ENCODE measurements around the gene BPIFA1. TPM values are rescaled to one million over a fixed set of nuclear protein-coding genes. Genes with fewer than 3 reads are reported as not detected.

The BPIFA1 gene
- total and polyA plus RNA-seq, 9 donors: not detected

DNA sequence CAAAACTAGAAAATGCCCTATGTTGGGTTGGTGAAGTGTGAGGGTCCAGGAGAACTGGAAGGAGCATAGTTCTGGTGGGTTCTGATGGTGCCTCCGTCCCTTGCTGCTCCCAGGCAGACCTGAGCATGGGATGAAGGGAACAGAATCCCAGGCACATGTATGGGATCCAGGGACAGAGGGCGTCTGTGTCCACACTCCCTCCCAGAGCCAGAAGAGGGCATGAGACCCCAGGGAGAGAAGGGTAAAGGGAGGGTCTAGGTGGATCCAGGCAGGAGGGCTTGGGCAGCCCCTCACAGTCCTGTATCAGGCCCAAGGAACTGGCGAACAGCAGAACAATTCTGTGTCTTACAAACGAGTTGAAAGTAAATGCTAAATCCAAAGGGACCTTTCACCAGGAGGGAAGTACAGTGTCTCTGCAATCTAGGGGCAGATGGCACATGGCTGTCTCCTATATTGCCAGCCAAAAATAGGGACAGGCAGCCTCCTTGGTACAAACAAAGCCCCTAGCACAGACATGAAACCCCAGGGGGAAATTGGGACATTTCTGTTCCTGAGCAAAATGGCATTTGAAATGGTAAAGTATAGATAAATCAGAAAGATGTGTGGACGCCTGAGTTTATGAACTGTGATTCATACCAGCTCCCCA is 2.5 kb upstream of the BPIFA1 start:
- Histone ChIP-seq H3K9me3 (no peaks in the 10 kb centered on the region), H3K27me3 (no peaks in the 10 kb centered on the region), H3K4me1 (ENCODE audit: insufficient read depth) (no peaks in the 10 kb centered on the region), H3K4me3 (no peak overlapping the region), H3K27ac (no peak overlapping the region), H3K36me3 (no peaks in the 10 kb centered on the region)
- TF ChIP-seq POLR2A (IDR thresholded peaks at IDR 0.05): no peak
- TF ChIP-seq, protein P1, sequence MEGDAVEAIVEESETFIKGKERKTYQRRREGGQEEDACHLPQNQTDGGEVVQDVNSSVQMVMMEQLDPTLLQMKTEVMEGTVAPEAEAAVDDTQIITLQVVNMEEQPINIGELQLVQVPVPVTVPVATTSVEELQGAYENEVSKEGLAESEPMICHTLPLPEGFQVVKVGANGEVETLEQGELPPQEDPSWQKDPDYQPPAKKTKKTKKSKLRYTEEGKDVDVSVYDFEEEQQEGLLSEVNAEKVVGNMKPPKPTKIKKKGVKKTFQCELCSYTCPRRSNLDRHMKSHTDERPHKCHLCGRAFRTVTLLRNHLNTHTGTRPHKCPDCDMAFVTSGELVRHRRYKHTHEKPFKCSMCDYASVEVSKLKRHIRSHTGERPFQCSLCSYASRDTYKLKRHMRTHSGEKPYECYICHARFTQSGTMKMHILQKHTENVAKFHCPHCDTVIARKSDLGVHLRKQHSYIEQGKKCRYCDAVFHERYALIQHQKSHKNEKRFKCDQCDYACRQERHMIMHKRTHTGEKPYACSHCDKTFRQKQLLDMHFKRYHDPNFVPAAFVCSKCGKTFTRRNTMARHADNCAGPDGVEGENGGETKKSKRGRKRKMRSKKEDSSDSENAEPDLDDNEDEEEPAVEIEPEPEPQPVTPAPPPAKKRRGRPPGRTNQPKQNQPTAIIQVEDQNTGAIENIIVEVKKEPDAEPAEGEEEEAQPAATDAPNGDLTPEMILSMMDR (IDR thresholded peaks at IDR 0.05): no peak
- 22 to 24% (median 22%) methylated on average over 5 of the region's 5 CpGs for WGBS, 3 donors
- DNase-seq: no peak
- intact Hi-C loops (cut with DNase I): no loop called here

DNA sequence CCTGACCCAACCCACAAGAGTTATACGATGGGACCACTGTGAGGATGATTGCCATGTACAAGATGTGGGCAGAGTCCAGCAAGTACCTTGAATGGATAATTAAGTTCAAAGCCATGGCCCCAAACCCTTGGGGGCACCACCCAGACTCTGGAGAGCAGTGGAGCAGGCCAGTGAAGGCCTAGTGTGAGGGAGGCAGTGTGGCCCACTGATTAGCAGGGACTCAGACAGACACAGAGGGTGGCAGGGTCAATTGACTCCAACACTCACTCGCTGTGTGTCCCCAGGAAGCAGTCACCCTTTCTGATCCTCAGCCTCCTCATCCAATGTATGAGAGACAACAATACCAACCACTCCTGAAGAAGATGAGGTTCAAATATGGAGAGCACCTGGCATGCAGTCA is 1.7 kb upstream of the BPIFA1 start:
- 88 to 98% (median 91%) methylated on average over 2 of the region's 2 CpGs for WGBS, 3 donors
- TF ChIP-seq EP300 (IDR thresholded peaks at IDR 0.05): no peak
- no peaks in the 10 kb centered on the region for H3K27me3 ChIP-seq

DNA sequence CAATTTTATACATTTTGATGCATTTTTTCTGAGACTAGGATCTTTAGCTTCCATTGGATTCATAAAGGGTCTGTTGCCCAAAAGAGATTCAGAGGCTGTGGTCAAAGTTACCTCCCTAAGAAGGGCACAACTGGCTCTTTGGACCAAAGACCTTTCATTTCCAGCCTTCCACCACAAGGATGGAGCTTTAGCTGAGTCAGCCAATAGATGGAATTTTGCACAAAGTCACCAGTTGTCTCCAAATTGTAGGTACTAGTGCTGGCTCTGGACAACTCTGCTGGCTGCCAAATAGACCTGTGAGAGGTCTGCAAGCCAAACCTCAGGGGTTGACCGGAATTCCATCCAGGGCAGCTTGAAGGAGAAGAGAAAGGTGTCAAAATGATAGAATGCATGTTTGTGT is 555 bp downstream of the BPIFA1 start:
- no peak overlapping the region for H3K27ac ChIP-seq
- WGBS, 3 donors: 52 to 88% (median 55%) methylated on average over 1 of the region's 1 CpG
- no peak for DNase-seq
- H3K9me3 ChIP-seq: no peaks in the 10 kb centered on the region
- no peaks in the 10 kb centered on the region for H3K27me3 ChIP-seq
- H3K4me1 ChIP-seq (ENCODE audit: insufficient read depth): no peaks in the 10 kb centered on the region
- TF ChIP-seq, protein P1 (IDR thresholded peaks at IDR 0.05): no peak
- TF ChIP-seq EP300 (IDR thresholded peaks at IDR 0.05) (no peak), POLR2A (IDR thresholded peaks at IDR 0.05) (no peak)
- no peak overlapping the region for H3K4me3 ChIP-seq
- H3K36me3 ChIP-seq: no peaks in the 10 kb centered on the region
- intact Hi-C loops (cut with DNase I): no loop called here

More for the DNA sequence above, 1.7 kb upstream of the BPIFA1 start:
- Histone ChIP-seq H3K4me3 (no peak overlapping the region), H3K4me1 (ENCODE audit: insufficient read depth) (no peaks in the 10 kb centered on the region), H3K27ac (no peak overlapping the region), H3K9me3 (no peaks in the 10 kb centered on the region), H3K36me3 (no peaks in the 10 kb centered on the region)
- DNase-seq: no peak
- intact Hi-C loops (cut with DNase I): no loop called here

DNA sequence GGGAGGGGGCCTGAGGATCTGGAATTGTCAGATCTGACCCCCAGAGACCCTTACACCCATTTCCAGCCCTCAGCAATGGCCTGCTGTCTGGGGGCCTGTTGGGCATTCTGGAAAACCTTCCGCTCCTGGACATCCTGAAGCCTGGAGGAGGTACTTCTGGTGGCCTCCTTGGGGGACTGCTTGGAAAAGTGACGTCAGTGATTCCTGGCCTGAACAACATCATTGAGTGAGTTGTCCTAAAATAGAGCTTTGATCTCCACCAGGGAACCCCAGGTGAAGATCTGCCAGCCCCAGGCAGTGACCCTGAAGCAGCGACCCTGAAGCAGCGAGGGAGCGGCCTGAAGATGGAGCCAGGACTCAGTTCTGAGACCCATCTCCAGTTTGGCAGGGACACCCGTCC is 2.2 kb downstream of the BPIFA1 start:
- TF ChIP-seq POLR2A (IDR thresholded peaks at IDR 0.05) (no peak), EP300 (IDR thresholded peaks at IDR 0.05) (no peak)
- TF ChIP-seq, protein P1 (IDR thresholded peaks at IDR 0.05): no peak
- no peaks in the 10 kb centered on the region for H3K36me3 ChIP-seq
- DNase-seq: no peak
- no peak overlapping the region for H3K27ac ChIP-seq
- no peaks in the 10 kb centered on the region for H3K9me3 ChIP-seq
- intact Hi-C loops (cut with DNase I): no loop called here
- no peak overlapping the region for H3K4me3 ChIP-seq
- H3K27me3 ChIP-seq: no peaks in the 10 kb centered on the region
- 64 to 73% (median 64%) methylated on average over 6 of the region's 6 CpGs for WGBS, 3 donors
- no peaks in the 10 kb centered on the region for H3K4me1 ChIP-seq (ENCODE audit: insufficient read depth)

DNA sequence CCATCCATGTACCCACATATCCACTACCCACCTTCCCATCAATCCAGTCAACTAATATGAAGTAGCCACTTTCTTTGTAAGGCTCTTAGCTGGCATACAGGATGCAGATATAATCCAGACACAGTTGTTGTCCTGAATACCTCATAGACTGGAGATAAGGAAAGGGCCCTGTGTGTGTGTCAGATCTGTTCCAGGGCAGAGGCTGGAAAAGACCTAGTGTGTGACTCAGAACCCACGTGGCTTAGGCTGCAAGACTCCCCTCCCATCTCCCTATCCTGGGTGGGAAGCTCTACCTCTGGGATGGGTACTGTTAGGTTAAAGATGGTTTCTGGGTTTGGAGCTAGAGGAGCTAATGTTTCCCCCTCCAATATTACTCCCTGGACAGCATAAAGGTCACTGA is 3.6 kb downstream of the BPIFA1 start:
- no peak for DNase-seq
- no peaks in the 10 kb centered on the region for H3K4me1 ChIP-seq (ENCODE audit: insufficient read depth)
- intact Hi-C loops (cut with DNase I): no loop called here
- 12 to 21% (median 13%) methylated on average over 1 of the region's 1 CpG for WGBS, 3 donors
- H3K4me3 ChIP-seq: no peak overlapping the region
- no peaks in the 10 kb centered on the region for H3K36me3 ChIP-seq
- H3K27ac ChIP-seq: no peak overlapping the region
- H3K9me3 ChIP-seq: no peaks in the 10 kb centered on the region
- TF ChIP-seq, protein P1 (IDR thresholded peaks at IDR 0.05): no peak
- no peak for TF ChIP-seq EP300 (IDR thresholded peaks at IDR 0.05)
- no peak for TF ChIP-seq POLR2A (IDR thresholded peaks at IDR 0.05)
- H3K27me3 ChIP-seq: no peaks in the 10 kb centered on the region

Data from ovary (tissue), 9 donors.